HCT116 (cell line): Measurements from ENCODE around the gene PPM1H. TPM values are rescaled to one million over a fixed set of nuclear protein-coding genes. Genes with fewer than 3 reads are reported as not detected.

Experiments
- ATAC-seq: fragments of 200-7000 bp; cut with Tn5 transposase; 2 replicates; pipeline ENCODE4 v1.9.1; 2020; ENCODE audit warnings: mild to moderate bottlenecking, moderate library complexity
- BruUV-seq: library from RNA; stranded (reverse); fragments of 400-500 nt; replicated peaks from 2 replicates; lab custom pipeline; 2021; lab: Mats Ljungman, UMichigan
- CTCF ChIA-PET: fragments of 300-600 bp; sonication (Branson Sonifier 250); formaldehyde crosslinking; loops from one replicate; lab custom pipeline; 2021; ENCODE audit warnings: antibody characterized with exemption; lab: Charles Lee
- POLR2A ChIA-PET: fragments of 300-600, 350-600 bp; sonication (Branson Sonifier 250); formaldehyde crosslinking; loops from one replicate; lab custom pipeline; 2021; ENCODE audit warnings: antibody characterized with exemption; lab: Charles Lee
- RAD21 ChIA-PET, 2 experiments: fragments of 300-600 bp; sonication (Branson Sonifier 250); formaldehyde crosslinking; loops; one replicate each; lab custom pipeline; 2023; ENCODE audit warnings: low total read pairs in 2 of 2; ENCODE audit not compliant: uncharacterized antibody in 2 of 2, unreplicated experiment in 2 of 2, low non-redundant PET in 1 of 2; lab: Charles Lee
- DNase-seq: peaks from one replicate; pipeline ENCODE4 v3.0.0-alpha.2; 2010; ENCODE audit warnings: low read depth, low spot score
- H2AFZ ChIP-seq: fragments of 200-600 bp; shearing (Covaris generic), sonication (generic); 2 replicates; pipeline ENCODE4 v1.6.1; 2017; ENCODE audit warnings: low read depth, mixed run types, mixed read lengths, antibody characterized with exemption, low read length; ENCODE audit not compliant: poor library complexity, severe bottlenecking
- H3K27ac ChIP-seq: 2 replicates; pipeline ENCODE4 v1.5.1; 2012; ENCODE audit warnings: low read depth, low read length
- H3K27me3 ChIP-seq: fragments of 200-600 bp; sonication (generic); 2 replicates; pipeline ENCODE4 v1.6.1; 2016; ENCODE audit warnings: mixed run types, low read length, mixed read lengths; ENCODE audit not compliant: insufficient read depth
- H3K36me3 ChIP-seq, 2 experiments: fragments of 200-500 bp in 1 of 2; fragments of 200-600 bp in 1 of 2; sonication (Bioruptor generic) in 1 of 2; sonication (generic) in 1 of 2; 2 replicates each; pipeline versions ENCODE4 v1.5.1 to v1.6.1; 2014 to 2016; ENCODE audit warnings: low read length in 2 of 2, inconsistent platforms in 1 of 2, mixed read lengths in 1 of 2, mixed run types in 1 of 2; ENCODE audit not compliant: insufficient read depth in 2 of 2, control insufficient read depth in 1 of 2
- H3K4me1 ChIP-seq, 2 experiments: fragments of 200-600 bp in 1 of 2; sonication (generic) in 1 of 2; 2 replicates each; pipeline versions ENCODE4 v1.5.1 to v1.6.1; 2012 to 2017; ENCODE audit warnings: low read length in 2 of 2, inconsistent platforms in 1 of 2, mild to moderate bottlenecking in 1 of 2, mixed read lengths in 1 of 2, mixed run types in 1 of 2, moderate library complexity in 1 of 2; ENCODE audit not compliant: insufficient read depth in 2 of 2, control insufficient read depth in 1 of 2
- H3K4me2 ChIP-seq: fragments of 200-600 bp; sonication (generic); 2 replicates; pipeline ENCODE4 v1.6.1; 2017; ENCODE audit warnings: mixed run types, low read length, mixed read lengths
- H3K4me3 ChIP-seq, 2 experiments: fragments of 200-600 bp in 1 of 2; sonication (generic) in 1 of 2; replicated peaks in 1 of 2; 2 replicates each; pipeline ENCODE4 v1.5.1; 2011 to 2016; ENCODE audit warnings: low read length in 2 of 2, control low read depth in 1 of 2, low read depth in 1 of 2, mild to moderate bottlenecking in 1 of 2, mixed read lengths in 1 of 2, mixed run types in 1 of 2
- H3K79me2 ChIP-seq: fragments of 200-600 bp; sonication (generic); 2 replicates; pipeline ENCODE4 v1.6.1; 2017; ENCODE audit warnings: mild to moderate bottlenecking, mixed run types, low read length, moderate library complexity, mixed read lengths; ENCODE audit not compliant: insufficient read depth
- H3K9ac ChIP-seq: fragments of 200-600 bp; sonication (generic); 2 replicates; pipeline ENCODE4 v1.6.1; 2016; ENCODE audit warnings: low read length, mixed read lengths
- H3K9me2 ChIP-seq: fragments of 200-600 bp; sonication (generic), shearing (Covaris generic); 2 replicates; pipeline ENCODE4 v1.6.1; 2017; ENCODE audit warnings: mixed run types, mild to moderate bottlenecking, moderate library complexity; ENCODE audit not compliant: insufficient read depth
- H3K9me3 ChIP-seq, 2 experiments: fragments of 200-500 bp in 1 of 2; fragments of 200-600 bp in 1 of 2; sonication (Bioruptor generic) in 1 of 2; sonication (generic) in 1 of 2; 2 replicates each; pipeline ENCODE4 v1.6.1; 2014 to 2017; ENCODE audit warnings: low read length in 2 of 2, mixed read lengths in 2 of 2, inconsistent platforms in 1 of 2, low read depth in 1 of 2, mild to moderate bottlenecking in 1 of 2, mixed run types in 1 of 2, moderate library complexity in 1 of 2; ENCODE audit not compliant: control insufficient read depth in 1 of 2, insufficient read depth in 1 of 2
- H4K20me1 ChIP-seq: fragments of 200-600 bp; sonication (generic), shearing (Covaris generic); 2 replicates; pipeline ENCODE4 v1.6.1; 2017; ENCODE audit warnings: mixed run types, mild to moderate bottlenecking, moderate library complexity; ENCODE audit not compliant: insufficient read depth
- CTCF ChIP-seq, 3 experiments: fragments of 200-600 bp in 1 of 3; sonication (generic) in 1 of 3; IDR thresholded peaks in 2 of 3; conservative IDR thresholded peaks in 1 of 3; 2 replicates each; pipeline ENCODE4 v1.5.1; 2012 to 2017; ENCODE audit warnings: low read depth in 2 of 3, low read length in 2 of 3, antibody characterized with exemption in 1 of 3, borderline replicate concordance in 1 of 3, control low read depth in 1 of 3, mild to moderate bottlenecking in 1 of 3, mixed read lengths in 1 of 3, mixed run types in 1 of 3, moderate library complexity in 1 of 3; ENCODE audit not compliant: insufficient read depth in 1 of 3
- ELF1 ChIP-seq: IDR thresholded peaks from 2 replicates; pipeline ENCODE4 v1.6.1; 2012; ENCODE audit warnings: low read depth, borderline replicate concordance
- EZH2 ChIP-seq: fragments of 200-600 bp; sonication (generic); IDR thresholded peaks from 2 replicates; pipeline ENCODE4 v1.6.1; 2017; ENCODE audit warnings: antibody characterized with exemption, mixed run types
- MAX ChIP-seq: IDR thresholded peaks from 2 replicates; pipeline ENCODE4 v1.6.1; 2012
- POLR2A ChIP-seq: IDR thresholded peaks from 2 replicates; pipeline ENCODE4 v1.7.0; 2011; ENCODE audit warnings: borderline replicate concordance; ENCODE audit not compliant: insufficient read depth, insufficient read length; ENCODE audit errors: extremely low read depth
- SP1 ChIP-seq: IDR thresholded peaks from 2 replicates; pipeline ENCODE4 v1.6.1; 2012; ENCODE audit warnings: low read depth
- SRF ChIP-seq: IDR thresholded peaks from 2 replicates; pipeline ENCODE4 v1.6.1; 2012; ENCODE audit warnings: low read depth
- TCF7L2 ChIP-seq: IDR thresholded peaks from 2 replicates; pipeline ENCODE4 v1.7.0; 2011; ENCODE audit warnings: borderline replicate concordance, inconsistent platforms; ENCODE audit not compliant: insufficient read depth, insufficient read length; ENCODE audit errors: extremely low read depth
- ZBTB33 ChIP-seq: IDR thresholded peaks from 2 replicates; pipeline ENCODE4 v1.6.1; 2011; ENCODE audit warnings: mild to moderate bottlenecking, low read length, moderate library complexity; ENCODE audit not compliant: insufficient replicate concordance; ENCODE audit errors: extremely low read depth
- ZNF274 ChIP-seq: fragments of 200-500 bp; sonication (Bioruptor generic); IDR thresholded peaks from 2 replicates; pipeline ENCODE4 v1.6.1; 2014; ENCODE audit warnings: mild to moderate bottlenecking, low read depth, low read length, inconsistent platforms
- intact Hi-C: fragments of 100-400 bp; cut with micrococcal nuclease; formaldehyde crosslinking; loops from 2 replicates; pipeline ENCODE4 v1.10.0; 2022
- total RNA-seq: library from RNA; stranded (reverse); gene quantifications from one replicate; pipeline ENCODE4 v1.2.1, GENCODE V29; 2021; ENCODE audit not compliant: unreplicated experiment

Gene PPM1H
- total RNA-seq, 1 experiment from 2014 or later: 8.0 TPM

GRCh38 chr12:62808166-62808879 lies 126.6 kb downstream of the PPM1H start (continued):
- no peak for TF ChIP-seq CTCF (IDR thresholded peaks at IDR 0.05 in 2 of 3, conservative IDR thresholded peaks at IDR 0.05 in 1 of 3; ENCODE audit: borderline replicate concordance in 1 of 3, insufficient read depth in 1 of 3, low read depth in 2 of 3, low read length in 2 of 3)

- Histone ChIP-seq H3K36me3 (no peaks in the 10 kb centered on the region), H3K27ac (no peak overlapping the region), H3K27me3 (no peaks in the 10 kb centered on the region), H3K4me3 (no peak overlapping the region), H3K9me3 (no peaks in the 10 kb centered on the region), H3K9ac (no peak overlapping the region), H2AFZ (no peak overlapping the region), H3K4me1 (no peaks in the 10 kb centered on the region), H3K4me2 (no peak overlapping the region), H3K79me2 (no peaks in the 10 kb centered on the region), H3K9me2 (no peaks in the 10 kb centered on the region), H4K20me1 (no peaks in the 10 kb centered on the region)
- ChIA-PET RAD21 (no interaction called here), POLR2A (no interaction called here), CTCF (interaction anchor here (0.9 kb wide), 1 partner anchor 262 kb away, joined by 3 read pairs; no protein-coding TSS in a partner anchor)
- DNase-seq: no peak
- TF ChIP-seq MAX: no peak
- TF ChIP-seq ZBTB33: no peak
- no peak for TF ChIP-seq SRF
- TF ChIP-seq SP1: no peak
- no peak for TF ChIP-seq ZNF274
- no peak for TF ChIP-seq EZH2
- no peak for TF ChIP-seq ELF1
- no peak for TF ChIP-seq POLR2A
- TF ChIP-seq TCF7L2: no peak
- no peak for ATAC-seq
- intact Hi-C loops: no loop called here
- BruUV-seq: no TSS peak
Measured at GRCh38 chr12:62806893-62807292, 128.1 kb downstream of the PPM1H start.
